Renal cortical epithelial cell (primary cell): ENCODE data around the gene SMAGP. TPM values are rescaled to one million over a fixed set of nuclear protein-coding genes. Genes with fewer than 3 reads are reported as not detected.
A peak's percentile ranks its signal among the peaks of the same experiment; 100 is the strongest.
"Not testable (repeated sequence)": the region's sequence is repeated elsewhere in the genome, so short reads cannot be mapped to it uniquely, and the experiment has no call there.

ENCODE experiments used
- DNase-seq: peaks from one replicate; pipeline ENCODE4 v3.0.0-alpha.2; 2011; ENCODE audit warnings: low read depth
- total RNA-seq: library from RNA; depleted of rRNA; stranded (reverse); fragments of >200 nt; gene quantifications from 2 replicates; pipeline ENCODE4 v1.2.3, GENCODE V29; 2014

The SMAGP gene
- total RNA-seq, 1 donor from 2014 or later = 22.5 TPM

- DNase-seq = no peak
These were observed 5.9 kb downstream of the SMAGP start for GRCh38 chr12:51264297-51264696.

DNA sequence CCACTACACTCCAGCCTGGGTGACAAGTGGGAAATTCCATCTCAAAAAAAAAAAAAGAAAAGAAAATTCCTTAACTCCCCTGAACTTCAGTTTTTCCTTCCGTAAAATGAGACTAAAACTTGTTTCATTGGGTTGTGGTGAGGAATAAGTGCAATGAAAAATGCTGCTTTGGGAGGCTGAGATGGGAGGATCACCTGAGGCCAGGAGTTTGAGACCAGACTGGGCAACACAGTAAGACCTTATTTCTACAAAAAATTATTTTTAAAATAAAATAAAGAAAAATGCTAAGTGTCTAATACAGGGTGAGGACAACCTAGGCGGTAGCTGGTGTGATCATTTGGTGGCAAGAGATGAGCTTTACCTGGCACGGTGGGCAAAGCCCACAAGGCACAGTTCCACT, 6.9 kb downstream of the SMAGP start:
- no peak for DNase-seq

GRCh38 chr12:51262758-51263177, 7.4 kb downstream of the SMAGP start:
- DNase-seq = peak; percentile 73

DNA sequence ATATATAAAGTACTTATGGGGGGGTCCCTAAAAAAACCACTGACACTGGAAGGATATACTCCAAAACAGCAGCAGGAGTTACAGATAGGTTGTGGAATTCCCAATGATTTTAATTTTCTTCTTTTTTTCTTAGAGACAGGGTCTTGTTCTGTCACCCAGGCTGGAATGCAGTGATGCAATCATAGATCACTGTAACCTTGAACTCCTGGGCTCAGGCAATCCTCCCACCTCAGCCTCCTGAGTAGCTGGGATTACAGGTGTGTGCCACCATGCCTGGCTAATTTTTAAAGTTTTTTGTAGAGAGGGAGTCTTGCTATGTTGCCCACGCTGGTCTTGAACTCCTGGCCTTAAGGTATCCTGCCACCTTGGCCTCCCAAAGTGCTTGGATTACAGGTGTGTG, 10.6 kb downstream of the SMAGP start:
- DNase-seq = not testable (repeated sequence)

- DNase-seq = peak; percentile 70
These were observed 15.7 kb downstream of the SMAGP start for GRCh38 chr12:51254536-51254935.

GRCh38 chr12:51253276-51253675, 16.9 kb downstream of the SMAGP start:
- DNase-seq = no peak

DNA sequence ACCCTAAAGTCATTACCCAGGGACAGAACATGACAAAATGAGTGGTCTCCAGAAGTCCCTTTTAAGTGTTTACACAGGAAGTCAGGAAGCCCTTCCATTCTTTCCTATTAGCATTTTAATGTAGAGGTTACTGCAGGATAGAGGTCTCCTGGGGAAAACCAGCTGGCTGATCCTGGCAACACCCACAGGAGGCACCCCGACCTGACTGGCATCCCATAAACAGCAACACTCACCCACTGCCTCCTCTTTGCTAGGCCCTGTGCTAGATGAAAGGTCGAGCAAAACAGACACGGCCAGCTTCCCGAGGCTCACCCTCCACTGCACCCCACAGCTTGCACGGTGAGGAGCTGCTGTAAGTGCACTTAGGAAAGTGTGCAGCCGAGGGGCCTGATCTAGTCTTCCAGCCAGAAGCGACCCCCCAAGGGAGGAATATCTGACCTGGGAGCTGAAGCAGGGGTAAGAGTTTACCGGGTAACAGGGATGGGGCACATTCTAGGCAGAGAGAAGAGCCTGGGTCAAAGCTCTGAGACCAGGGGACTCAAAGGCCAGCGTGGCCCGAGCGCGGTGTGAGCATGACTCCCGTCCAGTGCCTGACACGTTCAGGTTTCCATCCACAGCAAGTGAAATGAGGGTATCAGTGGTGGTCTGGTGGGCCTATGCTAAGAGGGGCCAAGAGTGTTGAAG, 22.6 kb downstream of the SMAGP start:
- no peak for DNase-seq

- no peak for DNase-seq
These were observed 23.9 kb downstream of the SMAGP start for GRCh38 chr12:51246254-51246853.

- DNase-seq = no peak
These were observed 24.6 kb downstream of the SMAGP start for GRCh38 chr12:51245476-51246253.

DNA sequence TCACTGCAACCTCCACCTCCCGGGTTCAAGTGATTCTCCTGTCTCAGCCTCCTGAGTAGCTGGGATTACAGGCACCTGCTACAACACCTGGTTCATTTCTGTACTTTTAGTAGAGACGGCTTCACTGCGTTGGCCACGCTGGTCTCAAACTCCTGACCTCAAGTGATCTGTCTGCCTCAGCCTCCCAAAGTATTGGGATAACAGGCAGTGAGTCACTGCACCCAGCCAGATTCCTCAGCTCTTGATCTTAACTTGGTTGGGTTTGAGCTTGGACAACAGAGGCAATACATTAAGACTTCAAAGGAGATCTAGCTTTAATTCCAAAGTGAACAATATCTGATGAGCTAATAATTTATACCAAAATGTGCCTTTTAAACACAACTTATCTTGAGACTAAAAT, 25.9 kb downstream of the SMAGP start:
- no peak for DNase-seq

DNA sequence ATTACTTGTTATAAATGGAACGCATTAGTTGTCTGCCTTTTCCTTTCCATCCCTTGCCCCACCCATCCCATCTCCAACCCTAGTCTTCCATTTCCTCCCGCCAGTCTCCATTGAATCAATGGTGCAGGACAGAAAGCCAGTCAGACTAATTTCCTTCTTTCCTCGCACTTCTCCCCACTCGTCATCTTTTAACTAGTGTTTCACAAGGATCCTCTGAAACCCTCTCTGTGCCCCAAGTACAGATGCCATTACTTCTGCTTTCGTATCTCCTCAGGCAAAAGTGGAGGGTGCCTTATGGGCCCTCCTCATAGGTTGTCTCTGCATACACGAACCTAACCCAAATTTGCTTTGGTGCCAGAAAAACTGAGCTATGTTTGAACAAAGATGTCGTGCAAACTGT, 27.3 kb downstream of the SMAGP start:
- no peak for DNase-seq

DNA sequence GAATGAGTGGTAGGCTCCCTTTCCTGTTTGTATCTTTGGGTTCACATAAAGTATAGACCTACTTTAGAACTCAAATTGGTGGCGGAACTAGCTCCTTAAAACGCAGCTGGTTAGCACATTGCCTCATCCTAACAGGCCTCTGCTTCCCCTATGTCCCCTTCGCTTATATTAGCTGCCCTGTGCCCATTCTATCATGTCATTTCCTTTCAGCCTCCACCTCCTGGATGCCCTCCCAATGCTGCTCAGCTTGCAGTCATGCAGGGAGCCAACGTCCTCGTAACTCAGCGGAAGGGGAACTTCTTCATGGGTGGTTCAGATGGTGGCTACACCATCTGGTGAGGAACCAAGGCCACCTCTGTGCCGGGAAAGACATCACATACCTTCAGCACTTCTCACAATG, 28.1 kb downstream of the SMAGP start:
- no peak for DNase-seq

- DNase-seq = no peak
These were observed 29.2 kb downstream of the SMAGP start for GRCh38 chr12:51240971-51241370.

DNA sequence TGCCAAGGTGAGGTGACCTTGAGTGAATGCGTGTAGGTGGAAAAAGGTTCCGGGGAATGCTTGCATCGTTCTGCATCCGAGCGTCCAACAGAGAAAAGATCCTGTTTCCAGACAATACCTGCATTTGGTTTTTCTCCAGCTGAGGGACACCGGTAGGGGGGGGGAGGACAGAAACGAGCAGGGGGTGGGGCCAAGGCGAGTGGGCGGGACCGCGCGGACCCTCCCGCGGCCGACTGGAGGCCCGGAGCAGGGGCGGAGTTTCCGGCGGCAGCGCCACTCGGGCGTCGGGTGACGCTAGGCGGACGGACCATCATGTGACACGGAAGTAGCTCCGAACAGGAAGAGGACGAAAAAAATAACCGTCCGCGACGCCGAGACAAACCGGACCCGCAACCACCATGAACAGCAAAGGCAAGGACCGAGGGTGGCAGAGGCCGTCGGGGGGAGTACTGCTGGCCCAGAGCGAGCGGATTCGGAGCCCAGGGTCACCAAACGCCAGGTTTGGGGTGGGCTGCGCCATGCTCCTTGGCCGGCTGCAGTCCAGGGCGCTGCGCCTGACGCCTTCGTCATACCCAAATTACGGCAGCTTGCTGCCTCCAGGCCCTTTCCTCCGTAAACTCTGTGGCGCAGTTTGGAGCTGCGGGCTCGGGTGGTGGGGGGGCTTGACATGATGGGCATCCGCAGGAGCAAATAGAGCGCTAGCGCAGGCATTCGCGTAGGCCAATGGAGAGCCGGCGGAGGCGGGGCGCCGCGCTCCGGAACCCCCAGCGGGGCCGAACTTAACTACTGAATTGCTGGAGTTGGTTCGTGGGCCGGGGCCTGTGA, 31.5 kb downstream of the SMAGP start, which contains the start of gene DAZAP2:
Gene DAZAP2 (plus strand): TSS at position 317 of the 825 bp plus-strand sequence. CDS start 82 bp downstream, at position 399.
- DNase-seq = peak; percentile 88

DNA sequence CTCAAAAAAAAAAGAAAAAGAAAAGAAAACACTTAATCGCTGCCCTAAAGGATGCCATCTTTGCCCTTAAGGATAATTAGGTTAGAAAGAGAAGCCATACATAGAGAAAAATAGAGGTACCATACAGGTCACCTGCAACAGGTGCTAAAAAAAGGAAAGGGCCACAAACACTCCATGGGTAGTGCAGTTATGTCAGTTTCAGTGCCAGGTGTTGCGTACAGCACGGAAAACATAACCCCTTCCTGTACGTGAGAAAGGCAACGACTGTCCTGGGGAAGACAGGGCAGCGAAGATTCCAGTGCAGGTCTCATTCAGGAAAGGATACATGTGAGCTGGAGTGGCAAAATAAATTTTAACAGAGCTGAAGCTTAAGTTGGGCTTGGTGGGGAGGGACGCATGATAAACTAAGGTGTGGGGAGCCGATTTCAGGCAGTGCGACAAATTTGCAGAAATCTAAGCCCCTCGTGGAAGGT, 32.1 kb downstream of the SMAGP start:
- no peak for DNase-seq

GRCh38 chr12:51234530-51234929, 35.7 kb downstream of the SMAGP start:
- DNase-seq = no peak

DNA sequence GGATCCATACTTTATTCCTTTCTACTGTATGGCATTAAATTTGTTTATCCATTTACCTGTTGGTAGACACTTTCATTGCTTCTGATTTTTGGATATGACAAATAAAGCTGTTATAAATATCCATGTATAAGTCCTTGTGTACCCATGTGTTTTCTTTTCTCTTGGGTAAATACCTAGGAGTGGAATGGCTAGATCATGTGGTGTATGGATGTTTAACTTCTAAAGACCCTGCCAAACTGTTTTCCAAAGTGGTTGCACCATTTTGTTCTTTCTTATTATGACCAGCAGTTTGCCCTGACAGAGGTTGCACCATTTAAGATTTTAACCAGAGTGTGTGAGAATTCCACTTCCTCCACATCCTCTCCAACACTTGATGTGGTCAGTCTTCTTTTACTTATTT, 37.6 kb downstream of the SMAGP start:
- no peak for DNase-seq

DNA sequence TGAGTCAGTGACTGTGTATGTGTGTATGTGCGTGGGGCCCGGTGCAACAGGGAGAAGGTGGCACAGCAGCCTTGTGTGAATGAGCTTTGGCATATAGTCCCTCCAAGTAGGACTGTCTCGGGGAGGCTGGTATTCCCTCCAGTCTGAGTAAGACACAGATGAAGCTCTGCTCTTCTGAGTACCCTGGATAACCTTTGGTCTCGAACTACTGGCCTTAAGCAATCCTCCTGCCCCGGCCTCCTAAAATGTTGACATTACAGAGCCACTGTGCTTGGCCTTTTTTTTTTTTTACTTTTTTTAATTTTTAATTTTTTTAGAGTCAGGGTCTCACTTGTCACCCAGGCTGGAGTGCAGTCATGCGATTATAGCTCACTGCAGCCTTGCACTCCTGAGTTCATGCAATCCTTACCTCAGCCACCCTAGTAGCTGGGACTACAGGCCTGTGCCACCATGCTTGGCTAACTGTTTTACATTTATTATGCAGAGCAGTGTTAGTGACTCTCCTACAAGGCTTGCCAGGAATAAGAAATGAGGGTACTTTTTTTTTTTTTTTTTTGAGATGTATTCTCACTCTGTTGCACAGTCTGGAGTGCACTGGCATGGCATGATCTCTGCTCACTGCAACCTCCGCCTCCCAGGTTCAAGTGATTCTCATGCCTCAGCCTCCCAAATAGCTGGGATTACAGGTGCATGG, 41.0 kb downstream of the SMAGP start:
- peak; percentile 41 for DNase-seq

DNA sequence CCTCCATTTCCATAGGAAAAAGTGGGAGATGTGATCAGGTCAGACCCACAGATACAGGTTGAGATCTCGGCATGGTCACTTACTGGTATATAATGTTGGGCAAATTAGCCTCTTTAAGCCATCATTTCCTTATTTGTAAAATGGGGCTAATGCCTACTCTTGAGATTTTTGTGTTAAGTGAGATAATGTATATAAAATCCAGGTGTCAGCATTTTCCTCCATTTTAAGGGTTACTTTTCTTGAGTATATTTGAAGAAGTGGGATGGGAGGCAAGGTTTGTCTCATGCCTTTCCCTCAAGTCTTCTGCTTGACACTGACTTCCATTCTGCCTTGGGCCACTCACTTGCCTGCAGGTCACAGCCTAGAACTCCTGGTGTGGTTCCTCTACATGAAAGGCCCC, 42.3 kb downstream of the SMAGP start:
- no peak for DNase-seq

- DNase-seq = not testable (repeated sequence)
These were observed 43.1 kb downstream of the SMAGP start for GRCh38 chr12:51227112-51227511.

GRCh38 chr12:51225771-51226170, 44.4 kb downstream of the SMAGP start:
- no peak for DNase-seq
